GM12878 (cell line): Measurements from ENCODE around the gene TCF4. TPM values are rescaled to one million over a fixed set of nuclear protein-coding genes. Genes with fewer than 3 reads are reported as not detected.

ENCODE experiments used
- ATAC-seq: fragments of 200-7000 bp; cut with Tn5 transposase; 3 replicates; pipeline ENCODE4 v1.9.1; 2020; ENCODE audit warnings: mild to moderate bottlenecking, moderate library complexity
- BruUV-seq: library from RNA; stranded (reverse); fragments of 400-500 nt; replicated peaks from 2 replicates; lab custom pipeline; 2021; lab: Mats Ljungman, UMichigan
- CTCF ChIA-PET: fragments of 300-600 bp; sonication (Branson Sonifier 250); formaldehyde crosslinking; extraction: SDS; loops from one replicate; lab custom pipeline; 2021; ENCODE audit warnings: inconsistent platforms; lab: Yijun Ruan, JAX
- POLR2A ChIA-PET: fragments of 350-600 bp; formaldehyde crosslinking; extraction: SDS; loops from one replicate; lab custom pipeline; 2021; ENCODE audit warnings: inconsistent platforms; lab: Charles Lee
- RAD21 ChIA-PET: fragments of 300-600 bp; sonication (Branson Sonifier 250); formaldehyde crosslinking; loops from one replicate; lab custom pipeline; 2023; ENCODE audit warnings: antibody characterized with exemption; ENCODE audit not compliant: unreplicated experiment; lab: Charles Lee
- SMC1A ChIA-PET: fragments of 300-600 bp; sonication (Branson Sonifier 250); formaldehyde crosslinking; loops from one replicate; lab custom pipeline; 2023; ENCODE audit not compliant: unreplicated experiment, uncharacterized antibody; lab: Charles Lee
- DNase-seq: peaks from one replicate; pipeline ENCODE4 v3.0.0-alpha.2; 2011; ENCODE audit warnings: low read depth, low spot score
- FAIRE-seq: peaks from 3 replicates; lab custom pipeline; 2011; peaks lifted over from hg19 to GRCh38; lab: Jason Lieb, UNC
- H2AFZ ChIP-seq: 2 replicates; pipeline ENCODE4 v1.6.0; 2011; ENCODE audit warnings: low read depth, low read length, control low read depth; ENCODE audit not compliant: control insufficient read depth
- H3K27ac ChIP-seq: 2 replicates; pipeline ENCODE4 v1.5.1; 2011; ENCODE audit warnings: control low read depth; ENCODE audit not compliant: control insufficient read depth, insufficient read depth
- H3K27me3 ChIP-seq, 2 experiments: replicated peaks in 1 of 2; 2 replicates each; pipeline versions ENCODE4 v1.6.0 to v1.6.1; 2011; ENCODE audit warnings: low read length in 1 of 2; ENCODE audit not compliant: control insufficient read depth in 2 of 2, insufficient read depth in 2 of 2
- H3K36me3 ChIP-seq, 2 experiments: 2 replicates each; pipeline ENCODE4 v1.5.1; 2011; ENCODE audit warnings: low read length in 1 of 2; ENCODE audit not compliant: control insufficient read depth in 2 of 2, insufficient read depth in 2 of 2
- H3K4me1 ChIP-seq: 2 replicates; pipeline ENCODE4 v1.6.1; 2011; ENCODE audit warnings: mild to moderate bottlenecking, low read length, moderate library complexity, mixed read lengths; ENCODE audit not compliant: control insufficient read depth, insufficient read depth
- H3K4me2 ChIP-seq: 2 replicates; pipeline ENCODE4 v1.6.0; 2011; ENCODE audit warnings: control low read depth; ENCODE audit not compliant: control insufficient read depth, insufficient read depth
- H3K4me3 ChIP-seq: fragments of 200-600 bp; sonication (generic); 2 replicates; pipeline ENCODE4 v1.5.1; 2016
- H3K79me2 ChIP-seq: 2 replicates; pipeline ENCODE4 v1.6.0; 2011; ENCODE audit warnings: low read length; ENCODE audit not compliant: control insufficient read depth, insufficient read depth
- H3K9ac ChIP-seq: 2 replicates; pipeline ENCODE4 v1.8.0; 2011; ENCODE audit warnings: low read length, control low read depth, mixed read lengths; ENCODE audit not compliant: control insufficient read depth, insufficient read depth
- H3K9me3 ChIP-seq: replicated peaks from 3 replicates; pipeline ENCODE4 v1.5.1; 2011; ENCODE audit warnings: mild to moderate bottlenecking, low read length; ENCODE audit not compliant: control insufficient read depth, insufficient read depth
- H4K20me1 ChIP-seq: 2 replicates; pipeline ENCODE4 v1.6.0; 2011; ENCODE audit not compliant: control insufficient read depth, insufficient read depth
- GATAD2B ChIP-seq: fragments of 450-650 bp; conservative IDR thresholded peaks from 2 replicates; pipeline ENCODE4 v1.6.1; 2017; ENCODE audit warnings: low read depth, mild to moderate bottlenecking, moderate library complexity
- HDAC6 ChIP-seq: fragments of 200-600 bp; sonication (generic); IDR thresholded peaks from one replicate; pipeline ENCODE4 v1.8.0; 2017; ENCODE audit warnings: antibody characterized with exemption; ENCODE audit not compliant: unreplicated experiment
- MTA2 ChIP-seq: fragments of 450-650 bp; IDR thresholded peaks from 2 replicates; pipeline ENCODE4 v1.6.1; 2016; ENCODE audit warnings: low read depth, mild to moderate bottlenecking, moderate library complexity
- PAX8 ChIP-seq: fragments of 450-650 bp; IDR thresholded peaks from 2 replicates; pipeline ENCODE4 v1.6.1; 2017; ENCODE audit warnings: mild to moderate bottlenecking, moderate library complexity
- RELA ChIP-seq: fragments of 450-650 bp; IDR thresholded peaks from 2 replicates; pipeline ENCODE4 v1.8.0; 2014; ENCODE audit warnings: borderline replicate concordance; ENCODE audit not compliant: partially characterized antibody
- SMARCA5 ChIP-seq: fragments of 450-650 bp; IDR thresholded peaks from 2 replicates; pipeline ENCODE4 v1.6.1; 2017; ENCODE audit warnings: mild to moderate bottlenecking
- SP1 ChIP-seq: IDR thresholded peaks from one replicate; pipeline ENCODE4 v1.6.1; 2011; ENCODE audit warnings: low read depth, low read length
- TAF1 ChIP-seq: IDR thresholded peaks from 2 replicates; pipeline ENCODE4 v1.6.1; 2011; ENCODE audit warnings: mild to moderate bottlenecking, low read depth, low read length, borderline replicate concordance
- ZNF24 ChIP-seq: fragments of 450-650 bp; IDR thresholded peaks from 2 replicates; pipeline ENCODE4 v1.6.1; 2017; ENCODE audit warnings: antibody characterized with exemption, mild to moderate bottlenecking
- in situ Hi-C: fragments of 300-500 bp; cut with MboI; formaldehyde crosslinking; loops from 9 replicates; pipeline ENCODE4 v1.14.3; 2018; ENCODE audit warnings: mixed read lengths
- intact Hi-C: fragments of 100-400 bp; cut with micrococcal nuclease; formaldehyde crosslinking; loops from one replicate; pipeline ENCODE4 v1.14.2; 2022; ENCODE audit not compliant: unreplicated experiment
- polyA plus RNA-seq, 11 experiments: library from polyadenylated mRNA; depleted of rRNA in 4 of 11; unstranded in 6 of 11; stranded (reverse) in 5 of 11; fragments of >200 nt; fragmentation: Nextera tagmentation in 4 of 11; fragmentation: Illumina TruSeq in 1 of 11; extraction: Ambion mirVana in 4 of 11; extraction: Trizol in 1 of 11; gene quantifications; 1 replicate in 1 of 11; 2 replicates in 10 of 11; pipeline versions ENCODE4 v1.2.1 to v1.2.3, GENCODE V29; 2011 to 2016; ENCODE audit warnings: inconsistent platforms in 2 of 11, missing spikeins in 2 of 11, low read depth in 1 of 11
- total RNA-seq, 4 experiments: library from RNA; depleted of rRNA in 3 of 4; stranded (reverse); fragments of >200 nt in 3 of 4; fragmentation: Illumina TruSeq in 1 of 4; extraction: Trizol in 1 of 4; gene quantifications; 2 replicates each; pipeline versions ENCODE4 v1.2.1 to v1.2.3, GENCODE V29; 2013 to 2021
- TF ChIP-seq, protein P1 (sequence below): fragments of 450-650 bp; IDR thresholded peaks from 2 replicates; pipeline ENCODE4 v1.6.1; 2017; ENCODE audit warnings: mild to moderate bottlenecking, moderate library complexity
- TF ChIP-seq, protein P2 (sequence below): fragments of 450-650 bp; IDR thresholded peaks from 2 replicates; pipeline ENCODE4 v1.6.1; 2017; ENCODE audit warnings: mild to moderate bottlenecking
- TF ChIP-seq, protein P3 (sequence below): fragments of 450-650 bp; formaldehyde crosslinking; IDR thresholded peaks from 2 replicates; pipeline ENCODE4 v1.5.0; 2022; ENCODE audit warnings: mild to moderate bottlenecking, missing genetic modification characterization

TCF4 gene
- total and polyA plus RNA-seq, 10 of the 15 experiments (the other 5 are each of a cell fraction or from before 2014, with no cell fraction given): 15.2 to 94.0 (median 31.5) TPM

DNA sequence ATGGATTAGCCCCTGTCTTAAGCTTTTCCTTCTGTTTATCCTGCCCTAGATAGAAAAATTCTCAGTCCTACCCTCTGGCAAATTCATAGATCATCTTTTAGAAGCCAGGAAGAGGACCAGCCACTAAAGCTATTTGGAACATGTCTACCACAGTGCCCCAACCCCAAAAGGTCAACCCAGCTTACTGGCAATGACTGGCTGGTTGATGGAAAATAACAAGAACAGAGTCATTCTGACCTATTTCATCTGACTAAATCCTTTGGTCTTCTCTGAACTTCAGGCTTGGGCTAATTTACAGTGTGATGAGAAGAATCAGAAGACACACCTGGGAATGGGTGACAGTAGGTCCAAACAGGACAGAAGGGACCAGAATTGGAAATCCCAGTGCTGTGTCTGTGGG is 401.4 kb downstream of the TCF4 start:
- H2AFZ ChIP-seq: no peak overlapping the region
- no peak overlapping the region for H3K9ac ChIP-seq
- RAD21 ChIA-PET: no interaction called here
- no peaks in the 10 kb centered on the region for H3K79me2 ChIP-seq
- H3K9me3 ChIP-seq: no peaks in the 10 kb centered on the region; the same call in 2 of the 3 replicates
- no peaks in the 10 kb centered on the region for H3K36me3 ChIP-seq
- CTCF ChIA-PET: interaction anchor here (0.6 kb wide), 1 partner anchor 173 kb away, joined by 3 read pairs; no protein-coding TSS in a partner anchor
- no peak for FAIRE-seq
- DNase-seq: no peak
- POLR2A ChIA-PET: no interaction called here
- no peaks in the 10 kb centered on the region for H3K4me1 ChIP-seq
- SMC1A ChIA-PET: no interaction called here
- in situ Hi-C loops: no loop called here
- no peak overlapping the region for H3K4me3 ChIP-seq
- intact Hi-C loops: no loop called here
- no TSS peak for BruUV-seq
- H3K27me3 ChIP-seq: peaks cover 0 to 3% of the 10 kb centered on the region in 2 experiments; a peak in 2 of 4 replicates
- H3K4me2 ChIP-seq: no peak overlapping the region
- ATAC-seq: no peak
- H3K27ac ChIP-seq: no peak overlapping the region
- no peaks in the 10 kb centered on the region for H4K20me1 ChIP-seq
- TF ChIP-seq ZNF24 (no peak), MTA2 (no peak), PAX8 (no peak), TAF1 (no peak), GATAD2B (no peak), SP1 (no peak), HDAC6 (no peak), RELA (no peak), SMARCA5 (no peak)
- TF ChIP-seq, protein P1, sequence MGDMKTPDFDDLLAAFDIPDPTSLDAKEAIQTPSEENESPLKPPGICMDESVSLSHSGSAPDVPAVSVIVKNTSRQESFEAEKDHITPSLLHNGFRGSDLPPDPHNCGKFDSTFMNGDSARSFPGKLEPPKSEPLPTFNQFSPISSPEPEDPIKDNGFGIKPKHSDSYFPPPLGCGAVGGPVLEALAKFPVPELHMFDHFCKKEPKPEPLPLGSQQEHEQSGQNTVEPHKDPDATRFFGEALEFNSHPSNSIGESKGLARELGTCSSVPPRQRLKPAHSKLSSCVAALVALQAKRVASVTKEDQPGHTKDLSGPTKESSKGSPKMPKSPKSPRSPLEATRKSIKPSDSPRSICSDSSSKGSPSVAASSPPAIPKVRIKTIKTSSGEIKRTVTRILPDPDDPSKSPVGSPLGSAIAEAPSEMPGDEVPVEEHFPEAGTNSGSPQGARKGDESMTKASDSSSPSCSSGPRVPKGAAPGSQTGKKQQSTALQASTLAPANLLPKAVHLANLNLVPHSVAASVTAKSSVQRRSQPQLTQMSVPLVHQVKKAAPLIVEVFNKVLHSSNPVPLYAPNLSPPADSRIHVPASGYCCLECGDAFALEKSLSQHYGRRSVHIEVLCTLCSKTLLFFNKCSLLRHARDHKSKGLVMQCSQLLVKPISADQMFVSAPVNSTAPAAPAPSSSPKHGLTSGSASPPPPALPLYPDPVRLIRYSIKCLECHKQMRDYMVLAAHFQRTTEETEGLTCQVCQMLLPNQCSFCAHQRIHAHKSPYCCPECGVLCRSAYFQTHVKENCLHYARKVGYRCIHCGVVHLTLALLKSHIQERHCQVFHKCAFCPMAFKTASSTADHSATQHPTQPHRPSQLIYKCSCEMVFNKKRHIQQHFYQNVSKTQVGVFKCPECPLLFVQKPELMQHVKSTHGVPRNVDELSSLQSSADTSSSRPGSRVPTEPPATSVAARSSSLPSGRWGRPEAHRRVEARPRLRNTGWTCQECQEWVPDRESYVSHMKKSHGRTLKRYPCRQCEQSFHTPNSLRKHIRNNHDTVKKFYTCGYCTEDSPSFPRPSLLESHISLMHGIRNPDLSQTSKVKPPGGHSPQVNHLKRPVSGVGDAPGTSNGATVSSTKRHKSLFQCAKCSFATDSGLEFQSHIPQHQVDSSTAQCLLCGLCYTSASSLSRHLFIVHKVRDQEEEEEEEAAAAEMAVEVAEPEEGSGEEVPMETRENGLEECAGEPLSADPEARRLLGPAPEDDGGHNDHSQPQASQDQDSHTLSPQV: no peak
- TF ChIP-seq, protein P2, sequence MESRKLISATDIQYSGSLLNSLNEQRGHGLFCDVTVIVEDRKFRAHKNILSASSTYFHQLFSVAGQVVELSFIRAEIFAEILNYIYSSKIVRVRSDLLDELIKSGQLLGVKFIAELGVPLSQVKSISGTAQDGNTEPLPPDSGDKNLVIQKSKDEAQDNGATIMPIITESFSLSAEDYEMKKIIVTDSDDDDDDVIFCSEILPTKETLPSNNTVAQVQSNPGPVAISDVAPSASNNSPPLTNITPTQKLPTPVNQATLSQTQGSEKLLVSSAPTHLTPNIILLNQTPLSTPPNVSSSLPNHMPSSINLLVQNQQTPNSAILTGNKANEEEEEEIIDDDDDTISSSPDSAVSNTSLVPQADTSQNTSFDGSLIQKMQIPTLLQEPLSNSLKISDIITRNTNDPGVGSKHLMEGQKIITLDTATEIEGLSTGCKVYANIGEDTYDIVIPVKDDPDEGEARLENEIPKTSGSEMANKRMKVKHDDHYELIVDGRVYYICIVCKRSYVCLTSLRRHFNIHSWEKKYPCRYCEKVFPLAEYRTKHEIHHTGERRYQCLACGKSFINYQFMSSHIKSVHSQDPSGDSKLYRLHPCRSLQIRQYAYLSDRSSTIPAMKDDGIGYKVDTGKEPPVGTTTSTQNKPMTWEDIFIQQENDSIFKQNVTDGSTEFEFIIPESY: no peak
- TF ChIP-seq, protein P3, sequence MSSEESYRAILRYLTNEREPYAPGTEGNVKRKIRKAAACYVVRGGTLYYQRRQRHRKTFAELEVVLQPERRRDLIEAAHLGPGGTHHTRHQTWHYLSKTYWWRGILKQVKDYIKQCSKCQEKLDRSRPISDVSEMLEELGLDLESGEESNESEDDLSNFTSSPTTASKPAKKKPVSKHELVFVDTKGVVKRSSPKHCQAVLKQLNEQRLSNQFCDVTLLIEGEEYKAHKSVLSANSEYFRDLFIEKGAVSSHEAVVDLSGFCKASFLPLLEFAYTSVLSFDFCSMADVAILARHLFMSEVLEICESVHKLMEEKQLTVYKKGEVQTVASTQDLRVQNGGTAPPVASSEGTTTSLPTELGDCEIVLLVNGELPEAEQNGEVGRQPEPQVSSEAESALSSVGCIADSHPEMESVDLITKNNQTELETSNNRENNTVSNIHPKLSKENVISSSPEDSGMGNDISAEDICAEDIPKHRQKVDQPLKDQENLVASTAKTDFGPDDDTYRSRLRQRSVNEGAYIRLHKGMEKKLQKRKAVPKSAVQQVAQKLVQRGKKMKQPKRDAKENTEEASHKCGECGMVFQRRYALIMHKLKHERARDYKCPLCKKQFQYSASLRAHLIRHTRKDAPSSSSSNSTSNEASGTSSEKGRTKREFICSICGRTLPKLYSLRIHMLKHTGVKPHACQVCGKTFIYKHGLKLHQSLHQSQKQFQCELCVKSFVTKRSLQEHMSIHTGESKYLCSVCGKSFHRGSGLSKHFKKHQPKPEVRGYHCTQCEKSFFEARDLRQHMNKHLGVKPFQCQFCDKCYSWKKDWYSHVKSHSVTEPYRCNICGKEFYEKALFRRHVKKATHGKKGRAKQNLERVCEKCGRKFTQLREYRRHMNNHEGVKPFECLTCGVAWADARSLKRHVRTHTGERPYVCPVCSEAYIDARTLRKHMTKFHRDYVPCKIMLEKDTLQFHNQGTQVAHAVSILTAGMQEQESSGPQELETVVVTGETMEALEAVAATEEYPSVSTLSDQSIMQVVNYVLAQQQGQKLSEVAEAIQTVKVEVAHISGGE (CRISPR knock-in tag): no peak
